ENCODE measurements around the gene DIP2A. TPM values are rescaled to one million over a fixed set of nuclear protein-coding genes. Genes with fewer than 3 reads are reported as not detected.

Gene DIP2A
- total and polyA plus RNA-seq, 2 experiments from 2014 or later = 18.5 to 36.3 TPM

- ATAC-seq (no peak), DNase-seq (ENCODE audit: low spot score) (no peak)
- Histone ChIP-seq H3F3A (replicated peaks; ENCODE audit: low read depth) (no peaks in the 10 kb centered on the region), H3K27ac (ENCODE audit: low read depth) (no peak overlapping the region), H3K4me3 (no peak overlapping the region), H3K9me2 (ENCODE audit: insufficient read depth) (no peaks in the 10 kb centered on the region; the same call in 1 of the 2 replicates), H3K79me2 (replicated peaks; ENCODE audit: insufficient read depth) (no peaks in the 10 kb centered on the region), H3K27me3 (ENCODE audit: insufficient read depth) (no peaks in the 10 kb centered on the region), H3K36me3 (ENCODE audit: insufficient read depth) (no peaks in the 10 kb centered on the region), H3K4me2 (no peak overlapping the region), H4K20me1 (replicated peaks; ENCODE audit: insufficient read depth) (no peaks in the 10 kb centered on the region), H3K4me1 (ENCODE audit: insufficient read depth) (peaks cover 27% of the 10 kb centered on the region), H2AFZ (no peak overlapping the region)
- H3K27me3 Mint-ChIP-seq (ENCODE audit: insufficient read depth, low read depth, poor library complexity) = no peaks in the 10 kb centered on the region
- TF ChIP-seq ZNF114 (CRISPR knock-in tag; IDR thresholded peaks at IDR 0.05) (no peak), JUNB (IDR thresholded peaks at IDR 0.05; ENCODE audit: unreplicated experiment) (no peak), EZH2phosphoT487 (IDR thresholded peaks at IDR 0.05; ENCODE audit: unreplicated experiment) (no peak), NANOG (IDR thresholded peaks at IDR 0.05; ENCODE audit: borderline replicate concordance) (no peak), POLR2AphosphoS5 (IDR thresholded peaks at IDR 0.05; ENCODE audit: low read depth) (no peak)
- TF ChIP-seq, protein P1, sequence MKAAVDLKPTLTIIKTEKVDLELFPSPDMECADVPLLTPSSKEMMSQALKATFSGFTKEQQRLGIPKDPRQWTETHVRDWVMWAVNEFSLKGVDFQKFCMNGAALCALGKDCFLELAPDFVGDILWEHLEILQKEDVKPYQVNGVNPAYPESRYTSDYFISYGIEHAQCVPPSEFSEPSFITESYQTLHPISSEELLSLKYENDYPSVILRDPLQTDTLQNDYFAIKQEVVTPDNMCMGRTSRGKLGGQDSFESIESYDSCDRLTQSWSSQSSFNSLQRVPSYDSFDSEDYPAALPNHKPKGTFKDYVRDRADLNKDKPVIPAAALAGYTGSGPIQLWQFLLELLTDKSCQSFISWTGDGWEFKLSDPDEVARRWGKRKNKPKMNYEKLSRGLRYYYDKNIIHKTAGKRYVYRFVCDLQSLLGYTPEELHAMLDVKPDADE (IDR thresholded peaks at IDR 0.05) = no peak
- TF ChIP-seq, protein P2, sequence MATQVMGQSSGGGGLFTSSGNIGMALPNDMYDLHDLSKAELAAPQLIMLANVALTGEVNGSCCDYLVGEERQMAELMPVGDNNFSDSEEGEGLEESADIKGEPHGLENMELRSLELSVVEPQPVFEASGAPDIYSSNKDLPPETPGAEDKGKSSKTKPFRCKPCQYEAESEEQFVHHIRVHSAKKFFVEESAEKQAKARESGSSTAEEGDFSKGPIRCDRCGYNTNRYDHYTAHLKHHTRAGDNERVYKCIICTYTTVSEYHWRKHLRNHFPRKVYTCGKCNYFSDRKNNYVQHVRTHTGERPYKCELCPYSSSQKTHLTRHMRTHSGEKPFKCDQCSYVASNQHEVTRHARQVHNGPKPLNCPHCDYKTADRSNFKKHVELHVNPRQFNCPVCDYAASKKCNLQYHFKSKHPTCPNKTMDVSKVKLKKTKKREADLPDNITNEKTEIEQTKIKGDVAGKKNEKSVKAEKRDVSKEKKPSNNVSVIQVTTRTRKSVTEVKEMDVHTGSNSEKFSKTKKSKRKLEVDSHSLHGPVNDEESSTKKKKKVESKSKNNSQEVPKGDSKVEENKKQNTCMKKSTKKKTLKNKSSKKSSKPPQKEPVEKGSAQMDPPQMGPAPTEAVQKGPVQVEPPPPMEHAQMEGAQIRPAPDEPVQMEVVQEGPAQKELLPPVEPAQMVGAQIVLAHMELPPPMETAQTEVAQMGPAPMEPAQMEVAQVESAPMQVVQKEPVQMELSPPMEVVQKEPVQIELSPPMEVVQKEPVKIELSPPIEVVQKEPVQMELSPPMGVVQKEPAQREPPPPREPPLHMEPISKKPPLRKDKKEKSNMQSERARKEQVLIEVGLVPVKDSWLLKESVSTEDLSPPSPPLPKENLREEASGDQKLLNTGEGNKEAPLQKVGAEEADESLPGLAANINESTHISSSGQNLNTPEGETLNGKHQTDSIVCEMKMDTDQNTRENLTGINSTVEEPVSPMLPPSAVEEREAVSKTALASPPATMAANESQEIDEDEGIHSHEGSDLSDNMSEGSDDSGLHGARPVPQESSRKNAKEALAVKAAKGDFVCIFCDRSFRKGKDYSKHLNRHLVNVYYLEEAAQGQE (IDR thresholded peaks at IDR 0.05; ENCODE audit: unreplicated experiment) = no peak
- TF ChIP-seq, protein P3, sequence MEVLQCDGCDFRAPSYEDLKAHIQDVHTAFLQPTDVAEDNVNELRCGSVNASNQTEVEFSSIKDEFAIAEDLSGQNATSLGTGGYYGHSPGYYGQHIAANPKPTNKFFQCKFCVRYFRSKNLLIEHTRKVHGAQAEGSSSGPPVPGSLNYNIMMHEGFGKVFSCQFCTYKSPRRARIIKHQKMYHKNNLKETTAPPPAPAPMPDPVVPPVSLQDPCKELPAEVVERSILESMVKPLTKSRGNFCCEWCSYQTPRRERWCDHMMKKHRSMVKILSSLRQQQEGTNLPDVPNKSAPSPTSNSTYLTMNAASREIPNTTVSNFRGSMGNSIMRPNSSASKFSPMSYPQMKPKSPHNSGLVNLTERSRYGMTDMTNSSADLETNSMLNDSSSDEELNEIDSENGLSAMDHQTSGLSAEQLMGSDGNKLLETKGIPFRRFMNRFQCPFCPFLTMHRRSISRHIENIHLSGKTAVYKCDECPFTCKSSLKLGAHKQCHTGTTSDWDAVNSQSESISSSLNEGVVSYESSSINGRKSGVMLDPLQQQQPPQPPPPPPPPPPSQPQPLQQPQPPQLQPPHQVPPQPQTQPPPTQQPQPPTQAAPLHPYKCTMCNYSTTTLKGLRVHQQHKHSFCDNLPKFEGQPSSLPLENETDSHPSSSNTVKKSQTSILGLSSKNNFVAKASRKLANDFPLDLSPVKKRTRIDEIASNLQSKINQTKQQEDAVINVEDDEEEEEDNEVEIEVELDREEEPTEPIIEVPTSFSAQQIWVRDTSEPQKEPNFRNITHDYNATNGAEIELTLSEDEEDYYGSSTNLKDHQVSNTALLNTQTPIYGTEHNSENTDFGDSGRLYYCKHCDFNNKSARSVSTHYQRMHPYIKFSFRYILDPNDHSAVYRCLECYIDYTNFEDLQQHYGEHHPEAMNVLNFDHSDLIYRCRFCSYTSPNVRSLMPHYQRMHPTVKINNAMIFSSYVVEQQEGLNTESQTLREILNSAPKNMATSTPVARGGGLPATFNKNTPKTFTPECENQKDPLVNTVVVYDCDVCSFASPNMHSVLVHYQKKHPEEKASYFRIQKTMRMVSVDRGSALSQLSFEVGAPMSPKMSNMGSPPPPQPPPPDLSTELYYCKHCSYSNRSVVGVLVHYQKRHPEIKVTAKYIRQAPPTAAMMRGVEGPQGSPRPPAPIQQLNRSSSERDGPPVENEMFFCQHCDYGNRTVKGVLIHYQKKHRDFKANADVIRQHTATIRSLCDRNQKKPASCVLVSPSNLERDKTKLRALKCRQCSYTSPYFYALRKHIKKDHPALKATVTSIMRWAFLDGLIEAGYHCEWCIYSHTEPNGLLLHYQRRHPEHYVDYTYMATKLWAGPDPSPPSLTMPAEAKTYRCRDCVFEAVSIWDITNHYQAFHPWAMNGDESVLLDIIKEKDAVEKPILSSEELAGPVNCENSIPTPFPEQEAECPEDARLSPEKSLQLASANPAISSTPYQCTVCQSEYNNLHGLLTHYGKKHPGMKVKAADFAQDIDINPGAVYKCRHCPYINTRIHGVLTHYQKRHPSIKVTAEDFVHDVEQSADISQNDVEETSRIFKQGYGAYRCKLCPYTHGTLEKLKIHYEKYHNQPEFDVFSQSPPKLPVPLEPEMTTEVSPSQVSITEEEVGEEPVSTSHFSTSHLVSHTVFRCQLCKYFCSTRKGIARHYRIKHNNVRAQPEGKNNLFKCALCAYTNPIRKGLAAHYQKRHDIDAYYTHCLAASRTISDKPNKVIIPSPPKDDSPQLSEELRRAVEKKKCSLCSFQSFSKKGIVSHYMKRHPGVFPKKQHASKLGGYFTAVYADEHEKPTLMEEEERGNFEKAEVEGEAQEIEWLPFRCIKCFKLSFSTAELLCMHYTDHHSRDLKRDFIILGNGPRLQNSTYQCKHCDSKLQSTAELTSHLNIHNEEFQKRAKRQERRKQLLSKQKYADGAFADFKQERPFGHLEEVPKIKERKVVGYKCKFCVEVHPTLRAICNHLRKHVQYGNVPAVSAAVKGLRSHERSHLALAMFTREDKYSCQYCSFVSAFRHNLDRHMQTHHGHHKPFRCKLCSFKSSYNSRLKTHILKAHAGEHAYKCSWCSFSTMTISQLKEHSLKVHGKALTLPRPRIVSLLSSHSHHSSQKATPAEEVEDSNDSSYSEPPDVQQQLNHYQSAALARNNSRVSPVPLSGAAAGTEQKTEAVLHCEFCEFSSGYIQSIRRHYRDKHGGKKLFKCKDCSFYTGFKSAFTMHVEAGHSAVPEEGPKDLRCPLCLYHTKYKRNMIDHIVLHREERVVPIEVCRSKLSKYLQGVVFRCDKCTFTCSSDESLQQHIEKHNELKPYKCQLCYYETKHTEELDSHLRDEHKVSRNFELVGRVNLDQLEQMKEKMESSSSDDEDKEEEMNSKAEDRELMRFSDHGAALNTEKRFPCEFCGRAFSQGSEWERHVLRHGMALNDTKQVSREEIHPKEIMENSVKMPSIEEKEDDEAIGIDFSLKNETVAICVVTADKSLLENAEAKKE (CRISPR knock-in tag; IDR thresholded peaks at IDR 0.05) = no peak
- no peak overlapping the region for H3K4me3 Mint-ChIP-seq
- no peaks in the 10 kb centered on the region for H3K36me3 Mint-ChIP-seq (ENCODE audit: low read depth)
- H3K27ac Mint-ChIP-seq = no peak overlapping the region
- peaks cover 28% of the 10 kb centered on the region for H3K4me1 Mint-ChIP-seq
- peaks cover 13% of the 10 kb centered on the region for H3K9me3 Mint-ChIP-seq
These were observed 141.6 kb downstream of the DIP2A start for GRCh38 chr21:46600305-46600704.

Data from GM23338 (cell line).